Stimulated activated CD8-positive, alpha-beta memory T cell treated with anti-CD3 and anti-CD28 coated beads, Interleukin-4, amount 100 ng/mL, for 4 hours (primary cell): ENCODE results near the gene PTP4A2.
"Not testable (repeated sequence)": the region's sequence is repeated elsewhere in the genome, so short reads cannot be mapped to it uniquely, and the experiment has no call there.

Source experiments
- DNase-seq, 2 donors: peaks; one replicate each; pipeline ENCODE4 v3.0.0-alpha.2; 2020; ENCODE audit warnings: low read depth in 2 of 2, low spot score in 1 of 2

PTP4A2 gene

GRCh38 chr1:31926252-31926651 lies 11.9 kb downstream of the PTP4A2 start:
- no peak for DNase-seq

- DNase-seq: not testable (repeated sequence)
Observed at GRCh38 chr1:31925824-31926223, 12.3 kb downstream of the PTP4A2 start.

- no peak for DNase-seq
Observed at GRCh38 chr1:31924839-31925238, 13.3 kb downstream of the PTP4A2 start.

- no peak for DNase-seq
Observed at GRCh38 chr1:31923901-31924535, 14.2 kb downstream of the PTP4A2 start.

GRCh38 chr1:31920956-31921355 lies 17.2 kb downstream of the PTP4A2 start:
- no peak for DNase-seq

- no peak for DNase-seq
Observed at GRCh38 chr1:31919591-31919990, 18.6 kb downstream of the PTP4A2 start.

GRCh38 chr1:31915438-31915837 lies 22.7 kb downstream of the PTP4A2 start:
- DNase-seq: no peak

- no peak for DNase-seq
Observed at GRCh38 chr1:31913968-31914367, 24.2 kb downstream of the PTP4A2 start.

GRCh38 chr1:31912839-31913239 lies 25.3 kb downstream of the PTP4A2 start:
- DNase-seq: no peak

- no peak for DNase-seq
Observed at GRCh38 chr1:31911994-31912780, 26.0 kb downstream of the PTP4A2 start.

GRCh38 chr1:31910933-31911332 lies 27.2 kb downstream of the PTP4A2 start:
- DNase-seq: no peak

GRCh38 chr1:31909691-31910090 lies 28.5 kb downstream of the PTP4A2 start:
- no peak for DNase-seq

GRCh38 chr1:31906557-31906956 lies 31.6 kb downstream of the PTP4A2 start:
- no peak for DNase-seq

- DNase-seq: no peak
Observed at GRCh38 chr1:31905681-31906080, 32.5 kb downstream of the PTP4A2 start.

- DNase-seq: no peak
Observed at GRCh38 chr1:31905093-31905509, 33.1 kb downstream of the PTP4A2 start.

- DNase-seq: no peak
Observed at GRCh38 chr1:31904339-31905092, 33.7 kb downstream of the PTP4A2 start.

GRCh38 chr1:31902510-31902860 lies 35.7 kb downstream of the PTP4A2 start:
- no peak for DNase-seq

- DNase-seq: no peak
Observed at GRCh38 chr1:31901838-31902509, 36.2 kb downstream of the PTP4A2 start.

- no peak for DNase-seq
Observed at GRCh38 chr1:31900790-31901189, 37.4 kb downstream of the PTP4A2 start.

- no peak for DNase-seq
Observed at GRCh38 chr1:31897526-31898100, 40.6 kb downstream of the PTP4A2 start.
